Measurements from ENCODE around the gene HDLBP. TPM values are rescaled to one million over a fixed set of nuclear protein-coding genes. Genes with fewer than 3 reads are reported as not detected.

Gene HDLBP
- total RNA-seq, 1 donor from 2014 or later: 989 TPM

DNA sequence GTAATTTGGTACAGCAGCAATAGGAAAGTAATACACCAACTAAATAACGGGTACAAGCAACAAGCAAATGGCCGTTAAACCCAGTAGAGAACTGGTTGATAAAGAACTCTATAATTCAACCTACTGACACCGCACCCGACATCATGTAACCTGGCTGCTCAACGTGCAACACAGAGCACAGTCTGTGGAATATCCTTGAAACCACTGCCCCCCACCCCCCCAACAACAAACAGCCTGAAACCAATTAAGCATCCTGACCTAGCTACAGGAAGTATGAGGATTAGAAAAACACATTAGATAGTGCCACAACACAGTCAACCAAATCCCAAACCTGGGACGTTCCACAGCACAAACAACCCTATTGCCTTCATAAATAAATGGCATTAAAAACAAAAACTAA lies 23.5 kb downstream of the HDLBP start:
- H3K4me1 Mint-ChIP-seq (ENCODE audit: low read depth): peaks cover 3% of the 10 kb centered on the region
- no peak overlapping the region for H3K4me3 Mint-ChIP-seq (ENCODE audit: unreplicated experiment)
- TF ChIP-seq, protein P1, sequence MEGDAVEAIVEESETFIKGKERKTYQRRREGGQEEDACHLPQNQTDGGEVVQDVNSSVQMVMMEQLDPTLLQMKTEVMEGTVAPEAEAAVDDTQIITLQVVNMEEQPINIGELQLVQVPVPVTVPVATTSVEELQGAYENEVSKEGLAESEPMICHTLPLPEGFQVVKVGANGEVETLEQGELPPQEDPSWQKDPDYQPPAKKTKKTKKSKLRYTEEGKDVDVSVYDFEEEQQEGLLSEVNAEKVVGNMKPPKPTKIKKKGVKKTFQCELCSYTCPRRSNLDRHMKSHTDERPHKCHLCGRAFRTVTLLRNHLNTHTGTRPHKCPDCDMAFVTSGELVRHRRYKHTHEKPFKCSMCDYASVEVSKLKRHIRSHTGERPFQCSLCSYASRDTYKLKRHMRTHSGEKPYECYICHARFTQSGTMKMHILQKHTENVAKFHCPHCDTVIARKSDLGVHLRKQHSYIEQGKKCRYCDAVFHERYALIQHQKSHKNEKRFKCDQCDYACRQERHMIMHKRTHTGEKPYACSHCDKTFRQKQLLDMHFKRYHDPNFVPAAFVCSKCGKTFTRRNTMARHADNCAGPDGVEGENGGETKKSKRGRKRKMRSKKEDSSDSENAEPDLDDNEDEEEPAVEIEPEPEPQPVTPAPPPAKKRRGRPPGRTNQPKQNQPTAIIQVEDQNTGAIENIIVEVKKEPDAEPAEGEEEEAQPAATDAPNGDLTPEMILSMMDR (IDR thresholded peaks at IDR 0.05): no peak
- peaks cover 2% of the 10 kb centered on the region for H3K9me3 Mint-ChIP-seq (ENCODE audit: low read depth)
- H3K36me3 Mint-ChIP-seq (ENCODE audit: low read depth): peaks cover under 1% of the 10 kb centered on the region
- no peak overlapping the region for H3K27ac Mint-ChIP-seq (ENCODE audit: unreplicated experiment)
- no peak for DNase-seq (ENCODE audit: low spot score)
- H3K27me3 Mint-ChIP-seq (ENCODE audit: low read depth): no peaks in the 10 kb centered on the region

DNA sequence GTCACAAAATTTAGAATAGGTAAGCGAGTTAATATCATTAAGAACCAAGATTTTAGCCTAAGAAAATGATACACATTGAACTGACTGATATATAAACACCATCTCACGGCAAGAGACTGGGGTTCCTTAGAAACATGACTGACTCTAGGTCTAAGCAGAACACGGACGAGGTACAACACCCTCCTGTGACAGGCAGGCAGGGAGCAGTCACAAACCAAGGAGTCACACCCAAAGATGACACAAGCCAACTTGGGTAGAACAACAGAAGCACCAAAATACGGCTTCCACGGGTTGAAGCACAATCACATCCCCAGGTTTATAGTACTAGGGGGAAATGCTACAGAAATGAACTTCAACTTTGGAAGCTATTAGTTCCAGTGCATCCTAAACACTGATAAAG lies 24.3 kb downstream of the HDLBP start:
- H3K27ac Mint-ChIP-seq (ENCODE audit: unreplicated experiment): no peak overlapping the region
- TF ChIP-seq, protein P1 (IDR thresholded peaks at IDR 0.05): no peak
- H3K36me3 Mint-ChIP-seq (ENCODE audit: low read depth): no peaks in the 10 kb centered on the region
- H3K4me1 Mint-ChIP-seq (ENCODE audit: low read depth): peaks cover 6% of the 10 kb centered on the region
- no peak for DNase-seq (ENCODE audit: low spot score)
- no peak overlapping the region for H3K4me3 Mint-ChIP-seq (ENCODE audit: unreplicated experiment)
- H3K9me3 Mint-ChIP-seq (ENCODE audit: low read depth): peaks cover 1% of the 10 kb centered on the region
- H3K27me3 Mint-ChIP-seq (ENCODE audit: low read depth): no peaks in the 10 kb centered on the region

DNA sequence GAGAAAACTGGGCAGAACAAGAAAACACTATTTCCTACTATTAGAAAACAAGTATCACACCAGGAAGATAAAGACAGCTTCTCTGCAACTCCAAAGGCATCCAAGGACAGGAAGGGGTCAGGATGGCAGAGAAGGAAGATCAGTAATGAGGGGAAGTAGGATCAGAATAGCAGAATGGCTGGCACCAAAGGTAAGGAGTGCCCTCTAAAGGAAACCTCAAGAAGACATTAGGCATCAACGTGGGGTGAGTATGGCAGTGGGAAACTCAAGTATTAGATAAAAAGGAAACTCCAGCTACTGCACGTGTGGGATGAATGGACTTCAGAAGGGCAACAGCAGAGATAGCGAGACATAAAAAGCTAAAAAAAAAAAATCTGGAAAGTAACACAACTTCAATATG lies 25.9 kb downstream of the HDLBP start:
- Mint-ChIP-seq H3K36me3 (ENCODE audit: low read depth) (no peaks in the 10 kb centered on the region), H3K27ac (ENCODE audit: unreplicated experiment) (no peak overlapping the region), H3K27me3 (ENCODE audit: low read depth) (no peaks in the 10 kb centered on the region), H3K4me3 (ENCODE audit: unreplicated experiment) (no peak overlapping the region), H3K4me1 (ENCODE audit: low read depth) (peaks cover 6% of the 10 kb centered on the region), H3K9me3 (ENCODE audit: low read depth) (no peaks in the 10 kb centered on the region)
- DNase-seq (ENCODE audit: low spot score): no peak
- TF ChIP-seq, protein P1 (IDR thresholded peaks at IDR 0.05): no peak

DNA sequence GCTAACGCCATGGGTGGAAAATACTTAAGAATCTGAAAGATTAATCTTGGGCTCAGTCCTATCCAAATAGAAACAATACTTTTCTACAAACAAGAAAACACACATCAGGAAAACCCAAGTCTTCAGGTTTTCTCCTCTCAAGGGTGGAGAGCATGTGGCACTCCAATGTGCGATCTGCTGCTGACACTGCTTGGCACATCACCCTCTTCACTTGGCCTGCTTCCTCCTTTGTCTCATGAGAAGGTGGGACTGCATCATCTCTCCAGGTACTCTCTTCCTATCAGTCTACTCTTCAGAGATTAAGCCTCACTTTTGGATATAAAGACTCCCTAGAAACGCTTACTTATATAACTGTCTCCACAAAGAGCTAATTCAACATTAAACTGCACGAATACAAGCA lies 26.4 kb downstream of the HDLBP start:
- no peaks in the 10 kb centered on the region for H3K9me3 Mint-ChIP-seq (ENCODE audit: low read depth)

DNA sequence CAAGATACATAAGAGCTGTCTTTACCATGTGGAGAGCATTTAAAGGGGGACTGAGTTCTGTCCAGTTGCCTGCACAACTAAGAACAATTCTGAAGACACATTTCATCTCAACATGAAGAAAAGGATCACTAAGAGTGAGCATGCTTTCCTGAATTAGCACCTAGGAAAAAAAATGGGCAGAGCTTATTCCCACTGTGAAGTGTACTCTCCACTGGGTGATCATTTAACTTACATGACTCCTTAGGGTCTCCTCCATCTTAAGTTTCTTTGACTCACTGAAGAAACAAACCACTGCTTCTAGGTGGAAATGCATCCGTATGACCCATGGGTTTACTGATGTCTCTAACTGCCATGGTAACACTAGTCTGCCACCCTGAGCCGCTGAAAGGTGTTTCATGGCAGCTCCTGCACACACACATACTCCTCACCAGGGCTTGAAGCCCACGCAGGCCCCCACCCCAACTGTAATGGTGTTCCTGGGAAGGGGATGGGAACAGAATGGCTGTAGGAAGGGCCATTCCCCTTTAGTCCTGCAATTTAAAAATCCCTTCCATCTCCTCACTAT lies 27.1 kb downstream of the HDLBP start:
- Mint-ChIP-seq H3K4me3 (ENCODE audit: unreplicated experiment) (no peak overlapping the region), H3K27ac (ENCODE audit: unreplicated experiment) (no peak overlapping the region), H3K4me1 (ENCODE audit: low read depth) (peaks cover 6% of the 10 kb centered on the region), H3K27me3 (ENCODE audit: low read depth) (no peaks in the 10 kb centered on the region), H3K9me3 (ENCODE audit: low read depth) (no peaks in the 10 kb centered on the region), H3K36me3 (ENCODE audit: low read depth) (no peaks in the 10 kb centered on the region)
- TF ChIP-seq, protein P1 (IDR thresholded peaks at IDR 0.05): no peak
- DNase-seq (ENCODE audit: low spot score): no peak

More for the DNA sequence above, 26.4 kb downstream of the HDLBP start:
- H3K27ac Mint-ChIP-seq (ENCODE audit: unreplicated experiment): no peak overlapping the region
- H3K36me3 Mint-ChIP-seq (ENCODE audit: low read depth): no peaks in the 10 kb centered on the region
- no peak for DNase-seq (ENCODE audit: low spot score)
- TF ChIP-seq, protein P1 (IDR thresholded peaks at IDR 0.05): no peak
- no peaks in the 10 kb centered on the region for H3K27me3 Mint-ChIP-seq (ENCODE audit: low read depth)
- H3K4me3 Mint-ChIP-seq (ENCODE audit: unreplicated experiment): no peak overlapping the region
- H3K4me1 Mint-ChIP-seq (ENCODE audit: low read depth): peaks cover 6% of the 10 kb centered on the region

Data from chondrocyte (in vitro differentiated cells).